ENCODE results near the gene GSTP1.
A peak's percentile ranks its signal among the peaks of the same experiment; 100 is the strongest.

The GSTP1 gene

GRCh38 chr11:67577951-67578350 is 5.7 kb upstream of the GSTP1 start:
- Histone ChIP-seq H3F3A (ENCODE audit: control insufficient read depth, insufficient read depth) (peaks cover 12% of the 10 kb centered on the region), H3K79me2 (ENCODE audit: control insufficient read depth, low read length) (peaks cover 3% of the 10 kb centered on the region; the same call in 1 of the 2 replicates), H3K4me2 (ENCODE audit: low read length) (no peak overlapping the region), H3K27me3 (ENCODE audit: control insufficient read depth, low read length) (peaks cover 25% of the 10 kb centered on the region; the same call in 1 of the 2 replicates), H4K20me1 (ENCODE audit: control insufficient read depth, insufficient read depth, low read depth, low read length) (no peaks in the 10 kb centered on the region), H3K4me1 (ENCODE audit: control insufficient read depth, low read length) (peaks cover 19% of the 10 kb centered on the region), H3K9me3 (ENCODE audit: control insufficient read depth, insufficient read depth, low read length) (no peaks in the 10 kb centered on the region), H3K36me3 (ENCODE audit: control insufficient read depth, low read length) (no peaks in the 10 kb centered on the region), H3K9me2 (replicated peaks; ENCODE audit: control insufficient read depth, low read length) (no peaks in the 10 kb centered on the region), H3K4me3 (ENCODE audit: low read length) (no peak overlapping the region), H3K27ac (ENCODE audit: low read depth, low read length) (no peak overlapping the region)
- TF ChIP-seq EZH2phosphoT487 (IDR thresholded peaks at IDR 0.05; ENCODE audit: borderline replicate concordance, low read length): no peak
- TF ChIP-seq CTCF (IDR thresholded peaks at IDR 0.05; ENCODE audit: low read depth, low read length, poor library complexity, severe bottlenecking): no peak

- Histone ChIP-seq H3K79me2 (ENCODE audit: control insufficient read depth, low read length) (peaks cover 32% of the 10 kb centered on the region), H3K9me3 (ENCODE audit: control insufficient read depth, insufficient read depth, low read length) (no peaks in the 10 kb centered on the region), H3F3A (ENCODE audit: control insufficient read depth, insufficient read depth) (peaks cover 23% of the 10 kb centered on the region), H4K20me1 (ENCODE audit: control insufficient read depth, insufficient read depth, low read depth, low read length) (peaks cover 9% of the 10 kb centered on the region), H3K4me3 (ENCODE audit: low read length) (no peak overlapping the region), H3K4me2 (ENCODE audit: low read length) (no peak overlapping the region), H3K9me2 (replicated peaks; ENCODE audit: control insufficient read depth, low read length) (no peaks in the 10 kb centered on the region), H3K27ac (ENCODE audit: low read depth, low read length) (no peak overlapping the region), H3K36me3 (ENCODE audit: control insufficient read depth, low read length) (peaks cover 25% of the 10 kb centered on the region), H3K4me1 (ENCODE audit: control insufficient read depth, low read length) (peaks cover 40% of the 10 kb centered on the region), H3K27me3 (ENCODE audit: control insufficient read depth, low read length) (peaks cover 25% of the 10 kb centered on the region; the same call in 1 of the 2 replicates)
- TF ChIP-seq CTCF (IDR thresholded peaks at IDR 0.05; ENCODE audit: low read depth, low read length, poor library complexity, severe bottlenecking): no peak
- no peak for TF ChIP-seq EZH2phosphoT487 (IDR thresholded peaks at IDR 0.05; ENCODE audit: borderline replicate concordance, low read length)
Observed at GRCh38 chr11:67581469-67581868, 2.1 kb upstream of the GSTP1 start.

GRCh38 chr11:67582011-67582410 is 1.6 kb upstream of the GSTP1 start:
- Histone ChIP-seq H3F3A (ENCODE audit: control insufficient read depth, insufficient read depth) (peaks cover 28% of the 10 kb centered on the region), H3K36me3 (ENCODE audit: control insufficient read depth, low read length) (peaks cover 31% of the 10 kb centered on the region), H3K4me2 (ENCODE audit: low read length) (peak overlapping the region; percentile 98; the same call in 1 of the 2 replicates), H3K9me3 (ENCODE audit: control insufficient read depth, insufficient read depth, low read length) (no peaks in the 10 kb centered on the region), H3K27ac (ENCODE audit: low read depth, low read length) (no peak overlapping the region), H4K20me1 (ENCODE audit: control insufficient read depth, insufficient read depth, low read depth, low read length) (peaks cover 11% of the 10 kb centered on the region), H3K9me2 (replicated peaks; ENCODE audit: control insufficient read depth, low read length) (no peaks in the 10 kb centered on the region), H3K27me3 (ENCODE audit: control insufficient read depth, low read length) (peaks cover 25% of the 10 kb centered on the region; the same call in 1 of the 2 replicates), H3K79me2 (ENCODE audit: control insufficient read depth, low read length) (peaks cover 32% of the 10 kb centered on the region), H3K4me1 (ENCODE audit: control insufficient read depth, low read length) (peaks cover 45% of the 10 kb centered on the region), H3K4me3 (ENCODE audit: low read length) (no peak overlapping the region)
- TF ChIP-seq EZH2phosphoT487 (IDR thresholded peaks at IDR 0.05; ENCODE audit: borderline replicate concordance, low read length): no peak
- no peak for TF ChIP-seq CTCF (IDR thresholded peaks at IDR 0.05; ENCODE audit: low read depth, low read length, poor library complexity, severe bottlenecking)
